Measurements from ENCODE around the gene MYH13. TPM values are rescaled to one million over a fixed set of nuclear protein-coding genes. Genes with fewer than 3 reads are reported as not detected.

MYH13 gene
- total RNA-seq (2021) (not detected in 2 replicates), Bru-seq, nascent RNA (not detected), BruChase-seq, experiment 1, labeled RNA remaining after a 2-hour chase (not detected), BruChase-seq, experiment 2, labeled RNA remaining after a 6-hour chase (percentile 1 among the genes with signal in this experiment)
- long read RNA-seq, partial matches to known transcripts, result 0 of 3 reads
- long read RNA-seq, other reads (novel, unspliced or antisense), result 3 of 3 reads

- ChIA-PET CTCF (no interaction called here), POLR2A (ENCODE audit: unreplicated experiment) (no interaction called here)
- Histone ChIP-seq H3K27me3 (ENCODE audit: insufficient read depth, low read depth) (no peaks in the 10 kb centered on the region), H3K36me3 (ENCODE audit: low read depth) (no peaks in the 10 kb centered on the region), H3F3A (ENCODE audit: insufficient read depth, low read depth) (no peaks in the 10 kb centered on the region), H3K4me3 (no peak within 1 kb of the TSS), H3K4me2 (no peak within 1 kb of the TSS), H4K20me1 (ENCODE audit: insufficient read depth) (no peaks in the 10 kb centered on the region), H3K27ac (no peak within 1 kb of the TSS), H3K4me1 (replicated peaks; ENCODE audit: insufficient read depth) (no peaks in the 10 kb centered on the region), H2AFZ (no peak within 1 kb of the TSS), H3K9me2 (ENCODE audit: insufficient read depth) (no peaks in the 10 kb centered on the region), H3K9me3 (ENCODE audit: insufficient read depth, low read depth) (no peaks in the 10 kb centered on the region), H3K79me2 (ENCODE audit: low read depth) (no peaks in the 10 kb centered on the region)
- no TSS peak for BruUV-seq (replicated peaks)
- intact Hi-C loops (cut with micrococcal nuclease; ENCODE audit: unreplicated experiment), result no loop called here
- TF ChIP-seq EZH2 (IDR thresholded peaks at IDR 0.05; ENCODE audit: low read depth), result no peak
- TF ChIP-seq CTCF (conservative IDR thresholded peaks at IDR 0.05), result no peak
- DNase-seq, result no peak
Observed at GRCh38 chr17:10372906-10373305, at the start of gene MYH13. Gene MYH13, minus strand, starts transcription at chr17:10373006. Its CDS starts 8,476 bp downstream, at chr17:10364530.

- TF ChIP-seq CTCF (conservative IDR thresholded peaks at IDR 0.05) (no peak), EZH2 (IDR thresholded peaks at IDR 0.05; ENCODE audit: low read depth) (no peak)
- BruUV-seq (replicated peaks), result no TSS peak
- H3K27me3 ChIP-seq (ENCODE audit: insufficient read depth, low read depth), result no peaks in the 10 kb centered on the region
- no peak within 1 kb of the TSS for H2AFZ ChIP-seq
- H4K20me1 ChIP-seq (ENCODE audit: insufficient read depth), result no peaks in the 10 kb centered on the region
- H3K36me3 ChIP-seq (ENCODE audit: low read depth), result no peaks in the 10 kb centered on the region
- H3K9me3 ChIP-seq (ENCODE audit: insufficient read depth, low read depth), result no peaks in the 10 kb centered on the region
- DNase-seq, result no peak
- H3K4me1 ChIP-seq (replicated peaks; ENCODE audit: insufficient read depth), result no peaks in the 10 kb centered on the region
- intact Hi-C loops (cut with micrococcal nuclease; ENCODE audit: unreplicated experiment), result no loop called here
- H3K4me2 ChIP-seq, result no peak within 1 kb of the TSS
- H3K79me2 ChIP-seq (ENCODE audit: low read depth), result no peaks in the 10 kb centered on the region
- H3K9me2 ChIP-seq (ENCODE audit: insufficient read depth), result no peaks in the 10 kb centered on the region
- H3K27ac ChIP-seq, result no peak within 1 kb of the TSS
- no peaks in the 10 kb centered on the region for H3F3A ChIP-seq (ENCODE audit: insufficient read depth, low read depth)
- ChIA-PET CTCF (no interaction called here), POLR2A (ENCODE audit: unreplicated experiment) (no interaction called here)
- no peak within 1 kb of the TSS for H3K4me3 ChIP-seq
Observed at GRCh38 chr17:10421900-10422542, 49.2 kb upstream of the MYH13 start, which contains the start of gene MYH8. Gene MYH8, minus strand, starts transcription at chr17:10421950. Its CDS starts 1,723 bp downstream, at chr17:10420227.

GRCh38 chr17:10421211-10421610, 48.4 kb upstream of the MYH13 start:
- no peaks in the 10 kb centered on the region for H4K20me1 ChIP-seq (ENCODE audit: insufficient read depth)
- H3K9me2 ChIP-seq (ENCODE audit: insufficient read depth), result no peaks in the 10 kb centered on the region
- TF ChIP-seq EZH2 (IDR thresholded peaks at IDR 0.05; ENCODE audit: low read depth) (no peak), CTCF (conservative IDR thresholded peaks at IDR 0.05) (no peak)
- no peak overlapping the region for H3K4me2 ChIP-seq
- no peaks in the 10 kb centered on the region for H3K27me3 ChIP-seq (ENCODE audit: insufficient read depth, low read depth)
- no peaks in the 10 kb centered on the region for H3K9me3 ChIP-seq (ENCODE audit: insufficient read depth, low read depth)
- ChIA-PET CTCF (no interaction called here), POLR2A (ENCODE audit: unreplicated experiment) (no interaction called here)
- H3K27ac ChIP-seq, result no peak overlapping the region
- no TSS peak for BruUV-seq (replicated peaks)
- no peak overlapping the region for H3K4me3 ChIP-seq
- intact Hi-C loops (cut with micrococcal nuclease; ENCODE audit: unreplicated experiment), result no loop called here
- H3K79me2 ChIP-seq (ENCODE audit: low read depth), result no peaks in the 10 kb centered on the region
- no peaks in the 10 kb centered on the region for H3F3A ChIP-seq (ENCODE audit: insufficient read depth, low read depth)
- H3K4me1 ChIP-seq (replicated peaks; ENCODE audit: insufficient read depth), result no peaks in the 10 kb centered on the region
- no peak for DNase-seq
- H2AFZ ChIP-seq, result no peak overlapping the region
- H3K36me3 ChIP-seq (ENCODE audit: low read depth), result no peaks in the 10 kb centered on the region
